HL-60/S4 treated with retinoic acid at 250 ng/mL for 4 days and 3 days (cell line): ENCODE results near the gene TAS1R3.

Source experiments
- in situ Hi-C: fragments of 300-500 bp; cut with MboI; formaldehyde crosslinking; loops from 2 replicates; pipeline ENCODE4 v1.7.0; 2022; ENCODE audit warnings: low sequenced_read_pairs

The TAS1R3 gene

GRCh38 chr1:1331068-1331965 lies at the start of gene TAS1R3:
TAS1R3 (plus strand) TSS chr1:1331280; CDS start chr1:1331346, 66 bp downstream.
- in situ Hi-C loops, result no loop called here

DNA sequence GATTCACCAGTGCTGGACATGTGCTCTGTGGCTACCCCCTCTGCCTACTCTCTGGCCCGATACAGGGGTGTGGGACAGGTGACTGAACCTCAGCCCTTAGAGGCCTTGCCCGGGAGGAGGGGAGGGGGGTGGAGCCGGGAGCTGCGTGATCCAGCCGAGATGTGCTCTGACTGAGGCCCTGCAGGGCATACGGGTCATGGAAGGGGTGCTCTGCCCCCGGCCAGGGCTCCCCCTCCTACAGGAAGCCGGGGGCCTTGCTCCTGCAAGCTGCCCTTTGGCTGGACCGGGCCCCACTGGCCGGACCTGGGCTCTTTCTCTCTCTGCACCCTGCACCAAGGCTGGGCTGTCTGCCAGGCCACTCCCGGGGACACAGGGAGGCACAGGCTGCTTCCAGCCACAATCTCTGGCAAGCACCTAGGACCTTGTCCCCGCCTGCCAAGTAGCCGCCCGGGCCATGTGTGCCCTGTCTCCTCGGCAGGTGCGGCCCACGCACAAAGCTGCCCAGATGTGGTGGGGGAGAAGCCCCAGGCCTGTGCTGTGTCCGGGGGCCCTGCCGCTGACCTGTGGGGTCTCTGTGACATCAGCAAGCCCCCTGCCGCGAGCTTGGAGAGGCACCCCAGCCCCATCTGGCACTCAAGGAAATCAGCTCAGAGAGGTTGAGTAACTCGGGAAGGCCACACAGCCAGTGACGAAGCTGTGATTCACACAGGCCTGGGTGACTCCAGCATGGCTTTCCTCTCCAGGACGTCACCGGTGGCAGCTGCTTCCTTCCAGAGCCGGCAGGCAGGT lies 49.4 kb upstream of the TAS1R3 start:
- in situ Hi-C loops, result no loop called here

DNA sequence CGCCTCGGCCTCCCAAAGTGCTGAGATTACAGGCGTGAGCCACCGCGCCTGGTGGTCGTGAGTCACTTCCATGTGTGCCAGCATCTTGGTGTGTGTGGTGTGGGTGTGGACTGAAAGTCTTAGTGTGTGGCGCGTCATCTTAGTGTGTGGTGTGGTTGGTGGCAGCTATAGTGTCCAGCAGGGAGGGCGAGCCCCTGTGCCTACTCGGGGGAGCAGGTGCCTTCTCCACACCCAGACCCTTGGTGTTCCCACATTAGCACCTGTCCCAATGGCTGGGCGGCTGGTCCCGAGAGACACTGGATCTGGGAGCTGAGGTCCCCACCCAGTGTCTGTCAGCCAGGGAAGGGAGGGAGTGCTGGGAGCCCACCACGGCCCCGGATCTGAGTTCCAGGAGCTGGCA lies 48.1 kb upstream of the TAS1R3 start:
- in situ Hi-C loops, result no loop called here

- in situ Hi-C loops, result no loop called here
Observed at GRCh38 chr1:1283821-1284220, 47.3 kb upstream of the TAS1R3 start.

DNA sequence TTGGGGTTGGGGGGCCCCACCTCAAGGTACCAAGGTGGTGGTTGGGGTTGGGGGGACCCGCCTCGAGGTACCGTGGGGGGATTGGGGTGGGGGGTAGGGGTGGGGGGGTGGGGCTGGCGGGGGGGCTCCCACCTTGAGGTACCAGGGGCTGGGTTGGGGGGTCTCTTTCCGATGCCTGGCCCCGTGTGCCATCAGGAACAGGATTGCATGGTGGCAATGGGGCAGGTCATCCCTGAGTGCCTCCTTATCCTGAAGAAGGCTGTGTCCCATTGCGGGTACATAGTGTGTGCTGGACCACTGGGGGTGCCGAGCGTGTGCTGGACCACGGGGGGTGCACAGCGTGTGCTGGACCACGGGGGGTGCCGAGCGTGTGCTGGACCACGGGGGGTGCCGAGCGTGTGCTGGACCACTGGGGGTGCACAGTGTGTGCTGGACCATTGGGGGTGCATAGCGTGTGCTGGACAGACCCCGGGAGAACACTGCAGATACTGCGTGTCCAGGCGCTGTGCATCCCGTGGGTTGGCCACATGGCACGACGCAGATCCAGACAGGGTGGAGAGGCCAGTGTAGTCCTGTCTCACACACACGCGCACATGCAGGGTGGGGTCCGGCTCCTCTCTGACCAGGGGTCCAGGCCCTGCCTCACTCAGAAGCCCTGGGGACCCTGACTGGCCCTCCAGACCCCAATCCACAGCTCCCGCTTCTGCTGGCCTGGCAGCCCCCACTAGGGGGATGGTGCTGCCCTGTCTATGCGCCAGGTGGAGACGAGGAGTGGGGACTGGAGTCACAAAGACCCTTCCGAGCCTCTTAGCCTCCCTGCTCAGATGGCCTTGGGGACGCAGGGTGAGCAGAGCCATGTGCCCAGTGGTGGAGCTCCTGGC lies 46.6 kb upstream of the TAS1R3 start:
- in situ Hi-C loops, result no loop called here

DNA sequence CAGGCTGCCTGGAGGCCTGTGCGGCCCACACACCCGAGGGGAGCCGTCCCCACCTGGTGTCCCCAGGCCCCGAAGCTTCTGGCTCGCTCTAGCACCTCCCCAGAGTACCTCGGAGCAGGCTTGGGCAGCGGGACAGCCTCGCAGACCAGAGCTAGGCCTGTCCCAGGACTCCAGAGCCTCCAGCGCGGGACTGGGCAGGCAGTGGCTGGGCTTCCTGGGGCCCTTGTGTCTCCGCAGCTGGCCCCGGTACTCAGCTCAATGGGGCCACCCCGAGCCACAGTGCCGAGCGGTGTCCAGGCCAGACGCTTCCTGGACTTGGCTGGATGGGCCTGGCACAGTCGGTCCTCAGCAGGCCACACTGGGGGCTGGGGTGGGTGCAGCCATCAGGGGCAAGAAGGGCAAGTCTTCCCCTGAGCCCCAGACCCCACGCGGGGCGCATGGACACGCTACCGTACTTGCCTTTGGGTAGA lies 45.9 kb upstream of the TAS1R3 start:
- in situ Hi-C loops, result no loop called here

- in situ Hi-C loops, result no loop called here
Observed at GRCh38 chr1:1285611-1286311, 45.3 kb upstream of the TAS1R3 start.

DNA sequence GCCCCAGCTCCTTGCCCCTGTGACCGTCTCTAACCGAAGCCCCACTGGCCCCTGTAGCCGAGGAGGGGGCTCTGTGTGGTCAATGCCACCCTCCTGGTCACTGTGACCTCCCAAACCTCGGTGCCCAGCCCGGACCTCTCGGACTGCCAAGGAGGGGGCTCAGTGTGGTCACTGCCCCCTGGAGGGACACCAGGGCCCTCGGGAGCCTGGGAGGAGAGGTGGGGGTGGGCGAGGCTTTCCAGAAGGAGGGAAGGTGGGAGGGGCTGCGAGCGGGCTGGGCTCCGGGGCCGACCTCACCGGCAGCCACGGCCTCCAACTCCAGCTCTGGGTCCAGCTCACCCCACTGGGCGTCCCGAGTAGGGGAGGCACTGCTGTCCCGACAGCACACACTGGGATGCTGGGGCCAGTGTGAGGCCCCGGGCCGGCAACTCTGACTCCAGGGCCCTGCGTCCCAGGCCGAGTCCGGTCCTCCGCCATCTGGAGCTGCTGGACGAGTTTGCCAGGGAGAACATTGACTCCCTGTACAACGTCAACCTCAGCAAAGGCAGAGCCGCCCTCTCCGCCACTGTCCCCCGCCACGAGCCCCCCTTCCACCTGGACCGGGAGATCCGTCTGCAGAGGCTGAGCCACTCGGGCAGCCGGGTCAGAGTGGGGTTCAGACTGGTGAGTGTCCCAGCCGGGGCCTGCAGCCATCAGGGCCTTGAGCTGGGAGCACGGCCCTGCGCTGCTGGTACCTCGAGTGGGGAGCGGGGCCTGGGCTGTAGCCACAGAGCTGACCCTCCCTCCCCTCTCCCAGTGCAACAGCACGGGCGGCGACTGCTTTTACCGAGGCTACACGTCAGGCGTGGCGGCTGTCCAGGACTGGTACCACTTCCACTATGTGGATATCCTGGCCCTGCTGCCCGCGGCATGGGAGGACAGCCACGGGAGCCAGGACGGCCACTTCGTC lies 44.5 kb upstream of the TAS1R3 start:
- in situ Hi-C loops, result no loop called here

DNA sequence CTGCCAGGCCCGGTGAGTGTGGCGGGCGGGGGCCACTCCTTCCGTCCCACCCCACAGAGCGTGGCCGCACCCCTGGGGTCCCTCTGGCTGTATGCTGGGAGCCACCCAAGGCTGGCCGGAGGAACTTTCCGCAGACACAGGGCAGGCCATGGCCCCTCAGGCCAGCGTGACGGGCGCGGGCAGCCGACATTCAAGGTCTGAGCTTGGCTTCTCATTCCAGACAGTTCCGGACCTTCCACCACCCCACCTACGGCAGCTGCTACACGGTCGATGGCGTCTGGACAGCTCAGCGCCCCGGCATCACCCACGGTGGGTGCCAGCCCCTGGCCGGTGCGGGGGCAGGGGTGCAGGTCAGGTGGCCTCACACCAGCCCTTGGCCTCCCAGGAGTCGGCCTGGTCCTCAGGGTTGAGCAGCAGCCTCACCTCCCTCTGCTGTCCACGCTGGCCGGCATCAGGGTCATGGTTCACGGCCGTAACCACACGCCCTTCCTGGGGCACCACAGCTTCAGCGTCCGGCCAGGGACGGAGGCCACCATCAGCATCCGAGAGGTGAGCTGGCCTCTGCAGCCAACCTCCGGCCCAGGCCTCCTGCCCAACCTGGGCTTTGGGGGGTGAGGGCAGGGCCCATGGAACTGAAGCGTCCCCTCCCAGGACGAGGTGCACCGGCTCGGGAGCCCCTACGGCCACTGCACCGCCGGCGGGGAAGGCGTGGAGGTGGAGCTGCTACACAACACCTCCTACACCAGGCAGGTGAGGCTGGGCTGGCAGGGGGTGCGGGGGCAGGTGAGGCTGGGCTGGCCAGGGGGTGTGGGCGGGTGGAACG lies 43.6 kb upstream of the TAS1R3 start:
- in situ Hi-C loops, result no loop called here

DNA sequence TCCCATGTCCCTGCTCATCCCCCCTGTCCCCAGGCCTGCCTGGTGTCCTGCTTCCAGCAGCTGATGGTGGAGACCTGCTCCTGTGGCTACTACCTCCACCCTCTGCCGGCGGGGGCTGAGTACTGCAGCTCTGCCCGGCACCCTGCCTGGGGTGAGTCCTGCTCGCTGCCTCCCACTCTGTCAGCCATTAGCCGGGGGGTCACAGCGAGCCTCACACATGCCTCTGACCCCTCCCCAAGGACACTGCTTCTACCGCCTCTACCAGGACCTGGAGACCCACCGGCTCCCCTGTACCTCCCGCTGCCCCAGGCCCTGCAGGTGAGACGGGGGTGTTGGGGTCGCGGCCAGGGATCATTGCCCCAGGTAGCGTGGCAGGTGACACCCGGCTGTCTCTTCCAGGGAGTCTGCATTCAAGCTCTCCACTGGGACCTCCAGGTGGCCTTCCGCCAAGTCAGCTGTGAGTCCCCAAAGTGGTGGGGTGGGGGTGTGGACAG lies 40.8 kb upstream of the TAS1R3 start:
- in situ Hi-C loops, result no loop called here

DNA sequence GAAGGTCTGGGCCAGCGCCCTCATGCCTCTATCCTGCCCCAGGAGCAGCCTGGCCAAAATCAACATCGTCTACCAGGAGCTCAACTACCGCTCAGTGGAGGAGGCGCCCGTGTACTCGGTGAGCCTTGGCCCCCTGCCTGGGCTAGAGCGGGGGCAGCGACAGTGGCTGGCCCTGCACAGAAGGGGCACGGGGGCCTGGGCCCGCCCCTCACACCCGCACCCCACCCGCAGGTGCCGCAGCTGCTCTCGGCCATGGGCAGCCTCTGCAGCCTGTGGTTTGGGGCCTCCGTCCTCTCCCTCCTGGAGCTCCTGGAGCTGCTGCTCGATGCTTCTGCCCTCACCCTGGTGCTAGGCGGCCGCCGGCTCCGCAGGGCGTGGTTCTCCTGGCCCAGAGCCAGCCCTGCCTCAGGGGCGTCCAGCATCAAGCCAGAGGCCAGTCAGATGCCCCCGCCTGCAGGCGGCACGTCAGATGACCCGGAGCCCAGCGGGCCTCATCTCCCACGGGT lies 40.0 kb upstream of the TAS1R3 start:
- in situ Hi-C loops, result no loop called here

GRCh38 chr1:1291548-1292441 lies 39.3 kb upstream of the TAS1R3 start:
- in situ Hi-C loops, result no loop called here

DNA sequence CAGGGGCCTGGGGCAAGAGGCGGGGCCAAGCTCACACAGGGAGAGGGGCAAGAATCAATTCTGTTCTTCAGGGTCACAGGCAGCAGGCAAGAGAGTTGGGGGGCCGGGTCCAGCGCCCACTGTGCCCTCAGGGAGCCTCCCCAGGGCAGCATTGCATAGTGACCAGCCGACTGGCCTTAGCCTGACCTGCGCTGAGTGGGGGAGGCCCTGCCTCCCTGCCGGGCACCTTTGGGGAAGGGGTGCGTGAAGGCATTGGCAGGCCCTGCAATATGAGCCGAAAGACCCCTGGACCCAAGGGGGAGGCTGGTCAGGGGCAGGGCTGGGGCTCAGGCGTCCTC lies 38.7 kb upstream of the TAS1R3 start:
- in situ Hi-C loops, result no loop called here

GRCh38 chr1:1292851-1293250 lies 38.2 kb upstream of the TAS1R3 start:
- in situ Hi-C loops, result no loop called here

GRCh38 chr1:1293263-1294249 lies 37.5 kb upstream of the TAS1R3 start:
- in situ Hi-C loops, result no loop called here
